ENCODE results near the gene ZDHHC20.

DNA sequence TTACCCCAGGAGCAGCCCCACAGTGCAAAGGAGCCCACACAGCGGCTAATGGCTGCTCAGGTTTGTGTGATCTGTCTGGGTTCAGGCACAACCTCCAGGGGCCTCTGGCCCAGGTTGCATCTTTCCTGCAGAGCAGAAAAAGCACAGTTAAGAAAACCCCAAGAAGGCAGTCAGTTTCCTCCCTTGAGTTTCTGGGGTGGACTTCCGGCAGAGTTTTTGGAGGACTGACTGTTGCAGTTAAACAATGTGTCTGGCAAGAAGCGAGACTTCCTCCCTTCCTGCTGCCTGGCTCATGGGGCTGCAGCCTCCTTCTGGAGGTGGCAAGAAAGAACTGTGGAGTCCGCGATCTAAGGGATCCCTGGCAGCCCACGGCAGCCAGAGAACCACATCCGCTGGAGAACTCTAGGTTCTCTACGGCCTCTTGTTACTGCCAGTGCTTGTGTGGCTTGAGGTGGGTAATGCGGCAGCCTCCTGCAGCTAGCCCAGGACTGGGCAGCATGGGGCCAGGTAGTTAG lies 114.4 kb downstream of the ZDHHC20 start:
- TF ChIP-seq CTCF (IDR thresholded peaks at IDR 0.05): no peak
- no peak for TF ChIP-seq GABPA (IDR thresholded peaks at IDR 0.05; ENCODE audit: low read depth)
- TF ChIP-seq YY1 (IDR thresholded peaks at IDR 0.05; ENCODE audit: low read depth): no peak
- no peak for TF ChIP-seq CHD2 (IDR thresholded peaks at IDR 0.05; ENCODE audit: low read length, partially characterized antibody)
- TF ChIP-seq EZH2phosphoT487 (IDR thresholded peaks at IDR 0.05; ENCODE audit: borderline replicate concordance, low read depth): no peak
- TF ChIP-seq NRF1 (IDR thresholded peaks at IDR 0.05; ENCODE audit: low read depth, low read length): no peak
- TF ChIP-seq POLR2AphosphoS5 (IDR thresholded peaks at IDR 0.05; ENCODE audit: low read depth, low read length): no peak
- no peak for TF ChIP-seq SIN3A (IDR thresholded peaks at IDR 0.05; ENCODE audit: borderline replicate concordance, low read depth, low read length)
